ENCODE results near the gene TRAF3. TPM values are rescaled to one million over a fixed set of nuclear protein-coding genes. Genes with fewer than 3 reads are reported as not detected.
"Not testable (repeated sequence)": the region's sequence is repeated elsewhere in the genome, so short reads cannot be mapped to it uniquely, and the experiment has no call there.

The TRAF3 gene
- total RNA-seq, 2 experiments from 2014 or later = 37.4 to 38.9 TPM

- H3K4me3 Mint-ChIP-seq, H3K27me3 Mint-ChIP-seq, H3K9me3 Mint-ChIP-seq, DNase-seq: not testable (repeated sequence)
- H3K4me1 Mint-ChIP-seq = peaks cover 19% of the 10 kb centered on the region
- H3K27ac Mint-ChIP-seq = peak overlapping the region; percentile 9
- peaks cover 42% of the 10 kb centered on the region for H3K36me3 Mint-ChIP-seq (ENCODE audit: low read depth)
- CTCF ChIA-PET = interaction anchor here (1.1 kb wide), 1 partner anchor 208 kb away, joined by 3 read pairs; no protein-coding TSS in a partner anchor
- POLR2A ChIA-PET = interaction anchor here (1.1 to 1.4 kb wide), 2 partner anchors 10 to 17 kb away, joined by 3 to 4 read pairs; no protein-coding TSS in a partner anchor
Observed at GRCh38 chr14:102896735-102897134, 119.5 kb downstream of the TRAF3 start.

DNA sequence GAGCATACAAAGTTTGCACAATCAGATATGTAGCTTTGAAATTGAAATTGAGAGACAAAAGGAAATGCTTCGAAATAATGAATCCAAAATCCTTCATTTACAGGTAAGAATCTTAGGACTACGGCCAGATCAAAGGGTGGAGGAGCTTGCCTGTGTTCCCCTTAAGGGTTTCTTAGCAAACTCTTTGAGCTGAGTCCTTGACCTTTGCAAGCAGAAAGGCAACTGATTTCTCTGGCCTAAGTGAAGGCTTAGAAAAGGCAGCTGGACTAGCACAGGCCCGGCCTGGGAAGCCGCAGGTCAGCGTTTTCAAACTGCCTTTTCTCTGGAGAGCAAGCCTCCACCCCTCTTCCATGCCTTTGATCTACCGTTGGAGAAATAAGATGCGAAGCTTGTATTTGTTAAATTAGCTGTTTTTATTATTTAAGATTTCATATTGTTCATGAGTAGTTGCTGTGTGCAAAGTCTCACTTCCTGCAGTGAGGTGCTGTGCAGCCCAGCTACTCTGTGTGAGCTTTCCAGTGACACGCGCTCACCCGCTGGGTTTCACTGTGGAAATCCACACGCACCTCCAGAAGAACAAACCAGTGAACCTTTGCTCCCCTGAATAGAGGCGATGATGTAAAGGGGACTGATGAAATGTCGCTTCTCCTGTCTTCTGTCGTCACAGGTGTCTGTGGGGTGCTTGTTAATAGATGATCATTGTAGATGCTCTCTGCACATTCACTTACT is 120.2 kb downstream of the TRAF3 start:
- peaks cover 19% of the 10 kb centered on the region for H3K4me1 Mint-ChIP-seq
- DNase-seq = no peak
- H3K36me3 Mint-ChIP-seq (ENCODE audit: low read depth) = peaks cover 39% of the 10 kb centered on the region
- H3K27me3 Mint-ChIP-seq = no peaks in the 10 kb centered on the region
- H3K27ac Mint-ChIP-seq = no peak overlapping the region
- POLR2A ChIA-PET = interaction anchor here (1.1 to 1.4 kb wide), 2 partner anchors 10 to 18 kb away, joined by 3 to 4 read pairs; no protein-coding TSS in a partner anchor
- no peaks in the 10 kb centered on the region for H3K9me3 Mint-ChIP-seq
- CTCF ChIA-PET = interaction anchor here (0.6 to 1.7 kb wide), 3 partner anchors 203 to 403 kb away, joined by 3 to 5 read pairs (median 4); no protein-coding TSS in a partner anchor
- no peak overlapping the region for H3K4me3 Mint-ChIP-seq

DNA sequence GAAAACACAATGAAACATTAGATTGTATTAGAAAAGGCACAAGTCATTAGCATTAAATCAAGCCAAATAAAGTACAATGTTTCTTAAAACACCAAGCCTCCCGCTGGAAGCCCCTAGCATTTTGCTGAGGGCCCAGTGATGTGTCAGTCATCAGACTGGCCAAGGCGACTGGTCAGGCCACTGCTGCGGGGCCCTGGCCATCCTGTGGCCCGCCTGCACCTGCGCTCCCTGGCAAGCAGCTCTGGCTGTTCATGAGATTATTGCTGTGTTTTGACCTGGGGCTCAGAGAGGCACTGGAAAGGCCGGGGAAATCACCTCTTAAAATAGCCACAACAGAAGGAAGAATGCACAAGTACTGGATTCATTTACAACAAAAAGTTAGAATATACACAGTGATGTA is 121.0 kb downstream of the TRAF3 start:
- DNase-seq = no peak
- H3K36me3 Mint-ChIP-seq (ENCODE audit: low read depth) = peaks cover 37% of the 10 kb centered on the region
- no peak overlapping the region for H3K27ac Mint-ChIP-seq

GRCh38 chr14:102898776-102899515 is 121.7 kb downstream of the TRAF3 start:
- peaks cover 38% of the 10 kb centered on the region for H3K36me3 Mint-ChIP-seq (ENCODE audit: low read depth)
- ChIA-PET CTCF (interaction anchor here (1.7 kb wide), 1 partner anchor 204 kb away, joined by 5 read pairs; no protein-coding TSS in a partner anchor), POLR2A (no interaction called here)
- no peak for DNase-seq
- no peaks in the 10 kb centered on the region for H3K27me3 Mint-ChIP-seq
- H3K9me3 Mint-ChIP-seq = no peaks in the 10 kb centered on the region
- no peak overlapping the region for H3K27ac Mint-ChIP-seq
- H3K4me1 Mint-ChIP-seq = peaks cover 19% of the 10 kb centered on the region
- H3K4me3 Mint-ChIP-seq = no peak overlapping the region

More for the DNA sequence above, 121.0 kb downstream of the TRAF3 start:
- POLR2A ChIA-PET = no interaction called here
- CTCF ChIA-PET = interaction anchor here (1.7 kb wide), 1 partner anchor 204 kb away, joined by 5 read pairs; no protein-coding TSS in a partner anchor
- Mint-ChIP-seq H3K4me1 (peaks cover 19% of the 10 kb centered on the region), H3K9me3 (no peaks in the 10 kb centered on the region), H3K4me3 (no peak overlapping the region), H3K27me3 (no peaks in the 10 kb centered on the region)

GRCh38 chr14:102899516-102899900 is 122.3 kb downstream of the TRAF3 start:
- no peak for DNase-seq
- Mint-ChIP-seq H3K27me3 (no peaks in the 10 kb centered on the region), H3K9me3 (no peaks in the 10 kb centered on the region), H3K4me3 (no peak overlapping the region), H3K27ac (no peak overlapping the region), H3K4me1 (peaks cover 19% of the 10 kb centered on the region), H3K36me3 (ENCODE audit: low read depth) (peaks cover 38% of the 10 kb centered on the region)
- POLR2A ChIA-PET = no interaction called here
- CTCF ChIA-PET = no interaction called here

- peaks cover 19% of the 10 kb centered on the region for H3K4me1 Mint-ChIP-seq
- H3K4me3 Mint-ChIP-seq = no peak overlapping the region
- no peaks in the 10 kb centered on the region for H3K9me3 Mint-ChIP-seq
- H3K27me3 Mint-ChIP-seq = no peaks in the 10 kb centered on the region
- no peak for DNase-seq
- peaks cover 35% of the 10 kb centered on the region for H3K36me3 Mint-ChIP-seq (ENCODE audit: low read depth)
- ChIA-PET CTCF (no interaction called here), POLR2A (no interaction called here)
- H3K27ac Mint-ChIP-seq = peak overlapping the region; percentile 67
Observed at GRCh38 chr14:102900631-102901571, 123.7 kb downstream of the TRAF3 start.

DNA sequence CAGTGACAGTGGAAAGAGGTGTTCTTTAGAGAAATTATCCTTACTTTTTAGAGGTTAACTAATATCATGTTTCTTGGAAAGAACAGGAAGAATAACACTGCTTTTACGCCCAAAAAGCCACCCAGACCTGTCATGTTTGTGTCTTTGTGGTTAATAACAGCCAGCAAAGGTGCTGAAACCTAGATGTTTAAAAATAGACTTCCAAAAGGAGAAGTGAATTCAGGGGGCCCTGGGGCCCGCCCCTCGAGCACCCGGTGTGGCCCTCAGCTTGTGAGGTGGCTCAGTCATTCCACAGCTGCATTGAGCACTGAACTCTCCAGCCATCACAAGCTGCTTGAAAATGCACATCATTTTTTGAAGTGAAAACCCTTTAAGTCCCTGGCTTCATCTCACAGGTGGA is 124.4 kb downstream of the TRAF3 start:
- POLR2A ChIA-PET = no interaction called here
- CTCF ChIA-PET = no interaction called here
- H3K27ac Mint-ChIP-seq = peak overlapping the region; percentile 67
- peaks cover 19% of the 10 kb centered on the region for H3K4me1 Mint-ChIP-seq
- no peak overlapping the region for H3K4me3 Mint-ChIP-seq
- H3K36me3 Mint-ChIP-seq (ENCODE audit: low read depth) = peaks cover 38% of the 10 kb centered on the region
- no peaks in the 10 kb centered on the region for H3K27me3 Mint-ChIP-seq
- no peaks in the 10 kb centered on the region for H3K9me3 Mint-ChIP-seq
- no peak for DNase-seq

DNA sequence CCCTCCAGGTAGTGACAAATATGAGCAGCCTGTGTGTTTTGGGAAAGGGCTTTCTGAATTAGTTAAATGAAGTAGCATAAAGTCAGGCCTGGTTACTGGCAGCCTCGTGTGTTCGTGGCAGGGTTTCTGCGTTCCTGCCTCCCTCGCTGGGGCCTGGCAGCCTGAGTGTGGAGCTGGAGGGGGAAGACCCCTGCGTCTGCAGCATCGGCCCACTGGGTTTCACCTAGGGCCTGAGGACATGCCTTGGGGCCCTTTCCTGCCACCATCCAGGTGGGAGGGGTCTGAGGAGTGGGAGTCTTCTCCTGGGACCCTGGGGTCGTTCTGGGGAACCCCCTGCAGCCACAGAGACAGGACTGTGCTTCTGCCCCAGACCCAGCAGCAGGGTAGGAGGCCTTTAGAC is 124.8 kb downstream of the TRAF3 start:
- DNase-seq = no peak
- H3K36me3 Mint-ChIP-seq (ENCODE audit: low read depth) = peaks cover 39% of the 10 kb centered on the region
- no peaks in the 10 kb centered on the region for H3K27me3 Mint-ChIP-seq
- ChIA-PET POLR2A (no interaction called here), CTCF (no interaction called here)
- H3K27ac Mint-ChIP-seq = peak overlapping the region; percentile 21
- H3K9me3 Mint-ChIP-seq = no peaks in the 10 kb centered on the region
- H3K4me1 Mint-ChIP-seq = peaks cover 19% of the 10 kb centered on the region
- H3K4me3 Mint-ChIP-seq = no peak overlapping the region

- Mint-ChIP-seq H3K27me3 (no peaks in the 10 kb centered on the region), H3K4me1 (peaks cover 19% of the 10 kb centered on the region), H3K36me3 (ENCODE audit: low read depth) (peaks cover 39% of the 10 kb centered on the region), H3K27ac (no peak overlapping the region), H3K9me3 (no peaks in the 10 kb centered on the region), H3K4me3 (no peak overlapping the region)
- DNase-seq = no peak
- ChIA-PET POLR2A (no interaction called here), CTCF (no interaction called here)
Observed at GRCh38 chr14:102902523-102903247, 125.4 kb downstream of the TRAF3 start.

GRCh38 chr14:102903248-102903888 is 126.1 kb downstream of the TRAF3 start:
- Mint-ChIP-seq H3K36me3 (ENCODE audit: low read depth) (peaks cover 37% of the 10 kb centered on the region), H3K4me3 (no peak overlapping the region), H3K9me3 (no peaks in the 10 kb centered on the region), H3K27me3 (no peaks in the 10 kb centered on the region), H3K4me1 (peaks cover 16% of the 10 kb centered on the region), H3K27ac (no peak overlapping the region)
- CTCF ChIA-PET = no interaction called here
- no peak for DNase-seq
- POLR2A ChIA-PET = no interaction called here

DNA sequence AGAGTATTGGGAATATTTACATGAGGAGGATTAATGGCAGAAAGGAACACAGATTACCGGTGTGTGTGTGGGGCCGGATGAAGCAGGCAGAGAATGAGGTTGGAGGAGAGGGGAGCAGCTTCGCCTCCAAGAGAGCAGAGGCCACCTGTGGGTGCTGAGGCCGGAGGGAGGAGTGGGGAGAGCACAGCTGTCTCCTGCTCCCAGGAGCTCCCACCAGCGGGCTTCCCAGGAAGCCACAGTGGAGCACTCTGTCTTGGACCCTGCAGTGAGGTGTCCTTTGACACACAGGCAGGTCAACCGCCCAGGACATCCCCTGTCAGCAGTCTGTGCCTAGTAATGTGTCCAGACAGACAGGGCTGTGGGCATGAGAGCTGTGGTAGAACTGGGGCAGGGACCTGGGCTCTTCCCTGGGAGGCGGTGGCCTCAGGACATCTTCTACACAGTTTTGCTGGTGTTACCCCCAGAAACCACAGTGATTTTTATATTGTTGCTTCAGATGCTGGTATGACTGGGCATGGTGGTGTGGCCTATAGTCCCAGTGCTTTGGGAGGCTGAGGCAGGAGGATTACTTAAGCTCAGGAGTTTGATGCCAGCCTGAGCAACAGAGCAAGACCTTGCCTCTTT is 126.8 kb downstream of the TRAF3 start:
- H3K4me3 Mint-ChIP-seq = no peak overlapping the region
- H3K9me3 Mint-ChIP-seq = no peaks in the 10 kb centered on the region
- no peaks in the 10 kb centered on the region for H3K27me3 Mint-ChIP-seq
- no peak for DNase-seq
- CTCF ChIA-PET = no interaction called here
- POLR2A ChIA-PET = no interaction called here
- peaks cover 13% of the 10 kb centered on the region for H3K4me1 Mint-ChIP-seq
- H3K27ac Mint-ChIP-seq = no peak overlapping the region
- H3K36me3 Mint-ChIP-seq (ENCODE audit: low read depth) = peaks cover 32% of the 10 kb centered on the region
